ENCODE results near the gene RPS6KA2.

RPS6KA2 gene

GRCh38 chr6:166483573-166484250 is 143.3 kb downstream of the RPS6KA2 start:
- TF ChIP-seq CTCF (conservative IDR thresholded peaks at IDR 0.05; ENCODE audit: low read length), result no peak
- DNase-seq (ENCODE audit: low read depth), result no peak
- H3K4me3 ChIP-seq (ENCODE audit: low read length), result no peak overlapping the region

GRCh38 chr6:166483026-166483425 is 144.0 kb downstream of the RPS6KA2 start:
- H3K4me3 ChIP-seq (ENCODE audit: low read length), result no peak overlapping the region
- TF ChIP-seq CTCF (conservative IDR thresholded peaks at IDR 0.05; ENCODE audit: low read length), result no peak
- no peak for DNase-seq (ENCODE audit: low read depth)

- no peak for TF ChIP-seq CTCF (conservative IDR thresholded peaks at IDR 0.05; ENCODE audit: low read length)
- no peak overlapping the region for H3K4me3 ChIP-seq (ENCODE audit: low read length)
- DNase-seq (ENCODE audit: low read depth), result no peak
Observed at GRCh38 chr6:166478782-166479592, 148.1 kb downstream of the RPS6KA2 start.

GRCh38 chr6:166477647-166478365 is 149.2 kb downstream of the RPS6KA2 start:
- no peak for TF ChIP-seq CTCF (conservative IDR thresholded peaks at IDR 0.05; ENCODE audit: low read length)
- no peak overlapping the region for H3K4me3 ChIP-seq (ENCODE audit: low read length)
- DNase-seq (ENCODE audit: low read depth), result no peak

- DNase-seq (ENCODE audit: low read depth), result no peak
- TF ChIP-seq CTCF (conservative IDR thresholded peaks at IDR 0.05; ENCODE audit: low read length), result no peak
- H3K4me3 ChIP-seq (ENCODE audit: low read length), result no peak overlapping the region
Observed at GRCh38 chr6:166476634-166477215, 150.3 kb downstream of the RPS6KA2 start.

GRCh38 chr6:166476061-166476591 is 150.9 kb downstream of the RPS6KA2 start:
- no peak for TF ChIP-seq CTCF (conservative IDR thresholded peaks at IDR 0.05; ENCODE audit: low read length)
- H3K4me3 ChIP-seq (ENCODE audit: low read length), result no peak overlapping the region
- DNase-seq (ENCODE audit: low read depth), result no peak

Data from AG10803 (cell line).